Bone marrow (tissue), 2 donors: ENCODE data around the gene CAPS.
"Not testable (repeated sequence)": the region's sequence is repeated elsewhere in the genome, so short reads cannot be mapped to it uniquely, and the experiment has no call there.

ENCODE experiments used
- DNase-seq, 2 donors: peaks; one replicate each; lab custom pipeline; 2025; lab: John Stamatoyannopoulos, UW

CAPS gene

GRCh38 chr19:5913739-5914357 lies at the start of gene CAPS:
CAPS (plus strand) TSS chr19:5914254; CDS start chr19:5914407, 153 bp downstream.
- DNase-seq, result no peak

DNA sequence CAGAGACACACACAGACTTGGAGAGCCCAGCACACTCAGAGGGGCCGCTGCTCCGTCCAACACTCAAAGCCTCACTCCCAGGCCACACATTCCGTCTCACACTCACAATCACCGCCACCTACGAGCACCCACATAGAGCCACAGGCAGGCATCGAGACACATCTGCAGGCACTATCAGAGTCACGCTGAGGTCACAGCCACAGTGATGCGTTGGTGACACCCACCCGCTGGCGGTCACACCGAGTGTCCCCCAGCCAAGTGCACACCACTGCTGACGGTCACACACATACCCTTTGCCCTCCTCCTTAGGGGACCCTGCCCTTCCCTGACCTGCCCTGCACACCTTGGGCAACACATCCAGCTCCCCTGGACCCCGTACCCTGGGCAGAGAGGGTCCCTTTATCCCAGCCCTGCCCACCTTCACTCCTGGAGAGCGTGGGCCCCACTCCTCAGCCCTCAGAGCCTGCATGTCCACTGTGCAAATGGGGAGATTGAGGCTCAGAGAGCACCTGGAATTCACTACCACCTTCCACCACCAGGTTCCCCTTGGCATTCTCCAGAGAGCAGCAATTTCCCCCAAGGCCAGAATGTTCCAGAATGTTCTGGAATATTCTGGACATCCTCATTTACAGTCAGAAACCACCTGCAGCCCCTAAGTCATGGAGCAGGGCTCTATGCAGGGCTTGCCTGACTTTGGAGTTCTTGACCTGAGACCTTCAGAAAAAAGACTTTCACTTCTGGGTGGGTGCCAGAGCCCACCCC lies 49.1 kb upstream of the CAPS start:
- no peak for DNase-seq

GRCh38 chr19:5865772-5866171 lies 48.3 kb upstream of the CAPS start:
- DNase-seq, result no peak

DNA sequence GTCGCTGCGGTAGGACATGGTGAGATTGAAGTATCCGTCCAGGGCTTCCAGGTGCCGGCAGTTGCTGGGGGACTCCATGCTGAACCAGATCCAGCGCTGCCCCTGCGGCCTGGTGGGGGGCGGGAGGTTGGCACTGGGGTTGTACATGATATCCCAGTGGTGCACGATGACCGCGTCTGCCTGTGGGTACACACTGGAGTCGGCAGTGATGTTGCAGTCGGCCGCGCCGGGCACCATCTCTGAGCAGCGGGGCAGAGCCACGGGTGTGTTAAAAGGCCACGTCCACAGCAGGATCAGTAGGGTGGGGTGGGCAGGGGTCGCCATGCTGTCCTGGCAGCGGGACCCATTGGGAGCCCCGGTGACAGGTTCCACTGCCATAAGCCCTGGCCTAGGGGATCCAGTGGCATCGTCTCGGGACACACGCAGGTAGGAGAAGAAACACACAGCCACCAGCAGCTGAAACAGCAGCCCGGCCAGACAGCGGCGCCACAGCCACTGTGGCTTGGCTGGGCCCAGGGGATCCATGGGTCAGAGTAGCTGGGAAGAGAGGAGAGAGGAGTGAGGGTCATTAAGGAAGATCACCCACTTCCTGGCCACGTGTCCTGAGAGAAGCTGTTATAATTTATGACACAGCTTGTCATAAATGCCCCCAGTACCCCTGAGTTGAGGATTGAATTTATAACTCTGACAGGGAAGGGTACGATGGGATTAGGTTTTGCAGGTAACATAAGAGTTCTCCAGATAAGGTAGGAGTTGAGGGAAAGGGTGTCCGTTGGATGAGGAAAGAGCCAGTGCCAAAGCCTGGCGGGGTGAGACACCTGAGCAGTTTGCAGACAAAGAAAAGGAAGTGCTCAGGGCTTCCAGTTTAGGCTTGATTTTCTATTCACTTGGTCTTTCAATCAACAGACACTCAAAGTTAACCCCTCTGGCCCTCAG lies 46.6 kb upstream of the CAPS start:
- no peak for DNase-seq

- no peak for DNase-seq
Measured at GRCh38 chr19:5870986-5871394, 43.1 kb upstream of the CAPS start.

DNA sequence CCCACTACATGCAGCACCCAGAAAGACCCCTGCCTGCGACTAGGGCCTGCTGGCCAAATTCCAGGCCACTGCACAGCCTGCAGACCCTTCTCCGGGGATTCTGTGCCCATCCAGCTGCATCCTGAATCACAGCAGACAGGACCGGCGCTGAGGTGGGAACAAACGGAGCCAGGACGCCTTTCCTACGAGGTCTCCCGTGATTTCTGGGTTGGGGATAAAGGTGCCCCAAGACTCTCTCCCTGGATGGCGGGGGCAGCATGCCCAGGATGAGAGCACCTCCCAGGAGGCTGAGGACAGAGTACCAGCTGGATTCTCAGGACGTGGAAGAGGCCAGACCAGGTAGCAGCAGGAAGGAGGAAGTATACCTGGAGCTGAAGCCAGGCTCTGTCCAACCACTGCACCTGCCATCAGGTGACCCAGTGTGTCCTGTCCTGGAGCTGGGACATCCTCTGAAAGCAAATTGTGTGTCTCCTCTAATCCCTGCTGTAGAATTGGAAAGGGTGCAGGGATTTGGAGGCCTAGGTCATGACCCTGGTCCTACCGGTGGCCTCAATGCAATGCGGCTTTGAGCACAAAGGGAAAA lies 40.3 kb upstream of the CAPS start:
- no peak for DNase-seq

DNA sequence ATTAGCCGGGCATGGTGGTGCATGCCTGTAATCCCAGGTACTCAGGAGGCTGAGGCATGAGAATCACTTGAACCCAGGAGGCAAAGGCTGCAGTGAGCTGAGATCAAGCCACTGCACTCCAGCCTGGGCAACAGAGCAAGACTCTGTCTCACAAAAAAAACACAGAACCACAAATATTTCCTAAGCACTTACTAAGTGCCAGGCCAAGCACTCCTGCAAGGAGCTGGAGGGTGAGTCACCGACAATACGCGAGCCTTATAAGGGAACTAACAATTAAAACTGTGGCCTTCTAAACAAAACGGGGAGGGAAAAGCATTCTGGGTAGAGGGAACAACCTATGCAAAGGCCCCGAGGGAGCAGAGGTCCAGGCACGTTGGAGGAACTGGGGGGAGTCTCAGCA lies 39.6 kb upstream of the CAPS start:
- not testable (repeated sequence) for DNase-seq

DNA sequence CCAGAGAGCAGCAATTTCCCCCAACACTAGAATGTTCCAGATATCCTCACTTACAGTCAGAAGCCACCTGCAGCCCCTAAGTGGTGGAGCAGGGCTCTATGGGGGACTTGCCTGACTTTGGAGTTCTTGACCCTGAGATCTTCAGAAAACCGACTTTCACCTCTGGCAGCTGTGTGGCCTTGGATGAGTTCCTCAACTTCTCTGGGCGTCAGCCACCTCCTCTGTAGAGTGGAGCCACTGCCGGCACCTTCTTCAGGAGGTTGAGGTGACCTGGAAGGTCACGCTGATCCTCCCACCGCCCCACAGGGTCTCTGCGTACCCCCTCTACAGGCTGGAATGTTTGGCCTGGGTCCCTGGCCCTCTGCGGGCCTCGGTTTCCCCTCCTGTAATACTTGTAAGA lies 36.6 kb upstream of the CAPS start:
- no peak for DNase-seq

GRCh38 chr19:5877882-5878281 lies 36.2 kb upstream of the CAPS start:
- no peak for DNase-seq

- DNase-seq, result no peak
Measured at GRCh38 chr19:5880196-5880595, 33.9 kb upstream of the CAPS start.

DNA sequence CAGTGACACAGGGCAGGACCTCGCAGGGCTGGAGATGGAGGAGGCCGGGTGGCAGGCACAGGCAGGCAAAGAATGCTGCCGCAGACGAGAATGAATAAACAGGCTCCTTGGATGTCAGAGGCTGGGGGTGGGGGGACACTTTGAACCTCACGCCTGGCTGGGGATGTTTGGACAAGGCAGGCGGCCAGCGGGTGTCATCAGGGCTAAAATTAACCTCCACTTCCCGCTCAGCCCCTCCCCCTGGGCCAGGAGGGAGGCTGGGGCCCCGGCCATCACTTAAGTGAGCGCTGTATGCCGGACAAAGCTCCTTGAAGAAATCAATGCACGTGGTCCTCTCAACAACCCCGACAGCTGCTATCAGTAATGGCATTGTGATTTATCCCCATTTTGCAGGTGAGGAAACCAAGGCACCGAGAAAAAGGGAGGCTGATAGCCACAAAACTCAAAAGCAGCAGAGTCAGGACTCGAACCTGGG lies 33.4 kb upstream of the CAPS start:
- no peak for DNase-seq

- no peak for DNase-seq
Measured at GRCh38 chr19:5881543-5882299, 32.3 kb upstream of the CAPS start.

DNA sequence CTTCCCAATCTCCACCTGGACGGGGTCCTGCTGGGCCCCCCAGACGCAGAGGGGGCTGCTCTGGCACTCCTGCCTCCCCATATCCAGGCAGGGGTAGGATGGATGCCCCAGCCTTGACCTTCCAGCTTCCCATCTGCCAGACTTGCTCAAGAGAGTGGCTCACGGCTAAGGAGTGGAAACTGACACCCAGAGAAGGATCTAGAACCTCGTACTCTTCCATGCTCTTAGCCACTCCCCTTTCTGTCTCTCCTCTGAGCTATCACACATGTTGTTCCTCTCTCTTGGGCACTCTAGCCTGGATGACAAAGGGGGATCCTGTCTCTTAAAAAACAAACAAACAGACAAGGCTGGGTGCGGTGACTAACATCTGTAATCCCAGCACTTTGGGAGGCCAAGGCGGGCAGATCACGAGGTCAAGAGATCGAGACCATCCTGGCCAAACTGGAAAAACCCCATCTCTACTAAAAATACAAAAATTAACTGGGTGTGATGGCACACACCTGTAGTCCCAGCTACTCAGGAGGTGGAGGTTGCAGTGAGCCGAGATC lies 31.6 kb upstream of the CAPS start:
- DNase-seq, result no peak

GRCh38 chr19:5883157-5883873 lies 30.7 kb upstream of the CAPS start:
- DNase-seq, result not testable (repeated sequence)

GRCh38 chr19:5884065-5884811 lies 29.8 kb upstream of the CAPS start:
- not testable (repeated sequence) for DNase-seq

GRCh38 chr19:5889288-5889971 lies 24.6 kb upstream of the CAPS start:
- DNase-seq, result no peak

DNA sequence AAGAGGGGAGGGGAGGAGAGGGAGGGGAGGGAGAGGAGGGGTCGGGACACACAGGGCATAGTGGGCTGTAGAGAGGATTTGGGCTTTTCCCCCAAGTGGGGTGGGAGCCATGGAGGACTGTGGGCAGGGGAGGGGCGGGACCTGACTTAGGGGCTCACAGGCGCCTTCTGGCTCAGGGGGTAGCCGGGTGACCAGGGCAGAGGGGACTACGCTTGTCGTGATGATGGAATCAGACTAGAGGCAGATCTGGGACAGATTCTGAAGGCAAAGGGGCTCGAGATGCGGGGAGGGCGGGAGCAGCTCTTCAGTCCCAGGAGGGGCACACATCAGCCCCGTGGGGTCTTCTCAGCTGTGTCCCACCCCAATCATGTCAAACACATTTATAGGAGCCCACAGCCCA lies 24.0 kb upstream of the CAPS start:
- no peak for DNase-seq

DNA sequence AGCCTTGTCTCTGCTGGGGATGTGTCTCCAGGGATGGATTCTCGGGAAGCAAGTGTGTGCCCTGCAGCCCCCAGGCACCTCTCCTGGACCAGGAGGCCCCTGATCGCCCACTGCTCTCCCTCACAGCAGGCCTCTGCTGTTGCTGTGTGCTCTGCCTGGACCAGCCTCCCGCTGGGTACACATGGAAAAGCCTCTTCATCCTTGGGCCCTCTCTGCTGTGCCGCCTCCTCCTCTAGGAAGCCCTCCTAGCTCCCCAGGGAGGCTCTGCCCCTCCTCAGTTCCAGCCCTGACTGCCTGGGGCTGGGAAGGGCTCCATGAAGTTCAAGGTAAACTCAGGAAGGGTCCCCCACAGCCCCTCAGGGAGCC lies 22.5 kb upstream of the CAPS start:
- no peak for DNase-seq
